HUDEP-2 (cell line): Measurements from ENCODE around the gene ZNF438.
"Not testable (repeated sequence)": the region's sequence is repeated elsewhere in the genome, so short reads cannot be mapped to it uniquely, and the experiment has no call there.

Experiments
- DNase-seq, 76 experiments: peaks; one replicate each; lab custom pipeline; 2025; ENCODE audit not compliant: unreplicated experiment in 76 of 76; lab: John Stamatoyannopoulos, UW

Gene ZNF438

DNA sequence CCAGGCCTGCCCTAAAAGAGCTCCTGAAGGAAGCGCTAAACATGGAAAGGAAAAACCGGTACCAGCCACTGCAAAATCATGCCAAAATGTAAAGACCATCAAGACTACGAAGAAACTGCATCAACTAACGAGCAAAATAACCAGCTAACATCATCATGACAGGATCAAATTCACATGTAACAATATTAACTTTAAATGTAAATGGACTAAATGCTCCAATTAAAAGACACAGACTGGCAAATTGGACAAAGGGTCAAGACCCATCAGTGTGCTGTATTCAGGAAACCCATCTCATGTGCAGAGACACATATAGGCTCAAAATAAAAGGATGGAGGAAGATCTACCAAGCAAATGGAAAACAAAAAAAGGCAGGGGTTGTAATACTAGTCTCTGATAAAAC lies 82.4 kb downstream of the ZNF438 start:
- DNase-seq: not testable (repeated sequence)

DNA sequence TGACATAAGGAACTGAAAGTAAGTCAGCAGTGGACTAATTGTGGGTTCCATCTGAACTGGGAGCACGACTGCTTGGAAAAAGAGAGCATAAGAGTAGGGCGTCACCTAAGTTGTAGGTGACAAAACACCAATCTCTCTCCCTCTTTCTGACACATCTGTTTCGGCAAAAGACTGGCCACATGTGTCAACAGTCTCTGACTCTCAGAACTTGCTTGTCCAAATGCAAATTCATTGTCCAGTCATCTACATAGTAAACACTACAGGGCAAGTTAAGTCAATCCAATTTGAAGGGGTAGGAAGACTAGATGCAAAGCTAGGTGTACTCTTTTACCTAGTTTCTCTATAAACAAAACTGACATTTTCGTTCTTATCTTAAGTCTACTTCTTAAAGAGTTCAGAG lies 87.7 kb downstream of the ZNF438 start:
- DNase-seq: no peak

DNA sequence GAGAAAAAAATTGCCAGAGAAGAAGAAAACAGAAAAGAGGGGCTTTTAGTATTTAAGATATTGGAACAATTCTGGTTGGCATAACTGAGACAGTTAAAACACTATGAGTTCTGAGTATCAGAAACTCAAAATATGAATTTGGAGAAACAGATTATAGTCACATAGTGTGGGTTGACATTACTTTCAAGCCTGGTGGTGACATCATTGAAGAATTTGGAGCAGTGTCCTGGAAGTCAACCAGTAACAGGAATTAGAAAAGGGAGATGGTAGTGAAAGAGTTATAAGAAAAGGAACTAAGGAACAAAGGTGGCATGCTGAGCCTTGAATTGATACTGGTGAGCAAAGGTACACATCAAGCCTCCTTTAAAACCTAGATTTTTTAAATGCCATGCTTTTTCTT lies 88.2 kb downstream of the ZNF438 start:
- DNase-seq: no peak

DNA sequence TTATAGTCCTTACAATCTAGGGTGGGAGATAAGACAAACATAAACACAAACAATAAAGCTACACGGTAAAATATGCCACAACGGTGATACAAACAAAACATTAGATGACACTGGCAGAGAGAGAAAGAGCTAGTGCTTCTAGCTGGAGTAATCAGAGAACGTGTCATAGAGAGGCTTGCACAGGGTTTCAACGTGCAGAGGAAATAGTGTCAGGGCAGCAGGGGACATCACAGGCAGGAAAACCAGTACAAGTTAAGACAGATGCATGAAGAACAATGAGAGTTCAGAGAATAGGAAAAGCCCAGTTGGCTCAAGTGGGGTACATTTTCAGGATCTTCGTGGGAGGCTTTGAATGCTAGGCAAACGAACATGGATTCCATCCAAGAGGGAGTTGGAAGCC lies 91.4 kb downstream of the ZNF438 start:
- no peak for DNase-seq

DNA sequence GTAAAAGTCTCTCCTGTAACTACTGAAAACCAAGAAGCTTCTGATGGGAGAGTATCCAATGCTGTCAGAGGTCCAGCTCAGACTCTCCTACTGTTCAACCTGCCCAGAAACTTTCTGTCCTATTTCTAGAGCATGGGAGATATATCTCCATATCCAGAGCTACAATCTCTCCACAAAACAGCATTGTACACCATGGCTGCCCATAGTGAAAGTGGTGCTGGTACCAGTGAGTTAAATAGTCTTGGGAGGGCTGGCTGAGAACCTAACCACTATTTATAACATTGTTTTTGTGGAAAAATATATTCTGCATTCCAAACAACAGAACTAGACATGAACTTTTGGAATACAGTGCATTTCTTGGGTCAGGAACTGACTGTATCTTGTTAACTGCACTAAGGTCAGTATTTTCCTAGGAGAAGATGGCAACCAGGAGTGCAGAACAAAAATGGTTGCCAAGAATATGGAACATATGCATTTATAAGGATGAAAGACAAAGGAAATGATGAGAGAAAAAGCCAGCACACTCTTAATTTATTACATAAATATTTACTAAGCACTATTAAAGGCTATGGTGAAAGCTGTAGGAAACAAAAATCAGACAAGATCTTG lies 91.9 kb downstream of the ZNF438 start:
- no peak for DNase-seq

DNA sequence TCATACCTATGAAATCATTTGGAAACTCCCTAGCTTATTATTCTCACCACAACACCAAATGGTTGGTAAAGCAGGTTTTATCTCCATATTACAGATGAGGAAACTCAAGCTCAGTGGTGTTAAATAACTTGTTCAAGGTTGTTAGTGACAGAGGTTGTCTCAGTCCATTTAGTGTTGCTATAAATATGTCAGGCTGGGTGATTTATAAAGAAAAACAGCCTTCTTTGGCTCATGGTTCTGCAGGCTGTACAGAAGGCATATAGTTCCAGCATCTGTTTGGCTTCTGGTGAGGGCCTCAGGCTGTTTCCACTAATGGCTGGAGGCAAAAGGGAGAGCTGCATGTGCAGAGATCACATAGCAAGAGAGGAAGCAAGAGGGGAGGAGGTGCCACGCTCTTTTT lies 96.6 kb downstream of the ZNF438 start:
- no peak for DNase-seq

DNA sequence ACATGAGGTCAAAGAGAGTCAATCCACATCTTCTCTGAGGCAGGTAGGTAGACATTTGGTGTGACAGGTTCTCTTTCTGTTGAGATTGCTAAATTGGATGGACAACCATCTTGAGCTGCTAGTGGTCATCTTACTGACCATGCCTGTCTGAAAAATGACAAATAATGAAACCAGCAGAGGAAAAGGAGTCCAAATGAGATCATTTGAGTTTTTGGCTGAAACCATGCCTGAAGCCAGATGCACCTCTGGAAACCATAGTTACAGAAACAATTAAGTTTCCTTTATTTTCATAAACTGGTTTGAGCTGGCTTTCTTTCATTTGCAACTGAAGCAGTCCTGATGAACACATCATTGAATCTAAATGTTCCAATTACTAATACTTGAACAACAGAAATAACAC lies 100.6 kb downstream of the ZNF438 start:
- no peak for DNase-seq

DNA sequence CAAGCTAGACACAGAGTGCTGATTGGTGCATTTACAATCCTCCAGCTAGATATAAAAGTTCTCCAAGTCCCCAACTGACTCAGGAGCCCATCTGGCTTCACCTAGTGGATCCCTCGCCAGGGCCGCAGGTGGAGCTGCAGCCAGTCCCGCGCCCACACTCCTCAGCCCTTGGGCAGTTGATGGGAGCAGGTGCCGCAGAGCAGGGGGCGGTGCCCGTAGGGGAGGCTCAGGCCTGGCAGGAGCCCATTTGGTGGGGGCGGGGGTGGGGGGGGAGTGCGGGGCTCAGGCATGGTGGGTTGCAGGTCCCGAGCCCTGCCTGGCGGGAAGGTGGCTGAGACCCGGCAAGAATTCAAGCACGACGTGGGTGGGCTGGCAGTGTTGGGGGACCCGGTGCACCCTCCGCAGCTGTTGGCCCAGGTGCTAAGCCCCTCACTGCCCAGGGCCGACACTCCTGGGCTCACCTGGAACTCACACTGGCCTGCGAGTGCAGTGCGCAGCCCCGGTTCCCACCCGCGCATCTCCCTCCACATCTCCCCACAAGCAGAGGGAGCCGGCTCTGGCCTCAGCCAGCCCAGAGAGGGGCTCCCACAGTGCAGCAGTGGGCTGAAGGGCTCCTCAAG lies 101.7 kb downstream of the ZNF438 start:
- DNase-seq: no peak

DNA sequence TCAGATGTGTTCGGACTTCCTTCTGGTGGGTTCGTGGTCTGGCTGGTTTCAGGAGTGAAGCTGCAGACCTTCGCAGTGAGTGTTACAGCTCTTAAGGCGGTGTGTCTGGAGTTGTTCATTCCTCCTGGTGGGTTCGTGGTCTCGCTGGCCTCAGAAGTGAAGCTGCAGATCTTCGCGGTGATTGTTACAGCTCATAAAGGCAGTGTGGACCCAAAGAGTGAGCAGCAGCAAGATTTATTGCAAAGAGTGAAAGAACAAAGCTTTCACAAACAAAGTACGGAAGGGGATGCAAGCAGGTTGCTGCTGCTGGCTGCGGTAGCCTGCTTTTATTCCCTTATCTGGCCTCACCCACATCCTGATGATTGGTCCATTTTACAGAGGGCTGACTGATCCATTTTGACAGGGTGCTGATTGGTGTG lies 102.3 kb downstream of the ZNF438 start:
- DNase-seq: not testable (repeated sequence)

DNA sequence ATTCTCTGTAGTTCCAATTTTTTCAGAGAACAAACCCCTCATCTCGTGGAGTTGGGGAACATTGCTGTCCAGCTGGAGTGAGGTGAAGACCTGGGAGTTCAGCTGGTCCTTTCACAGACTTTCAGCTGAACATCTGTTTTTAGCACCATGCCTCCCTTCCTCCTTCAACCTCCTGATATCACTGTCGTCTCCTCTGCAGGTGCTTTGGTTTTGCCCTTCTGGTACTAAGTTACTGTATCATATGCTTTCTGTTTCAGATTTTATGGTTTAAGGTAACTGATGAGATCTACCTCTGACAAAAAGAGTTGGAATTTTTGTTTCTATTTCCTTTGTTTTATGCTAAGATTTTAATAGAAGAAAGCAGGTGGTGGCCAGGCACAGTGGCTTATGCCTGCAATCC lies 102.9 kb downstream of the ZNF438 start:
- DNase-seq: no peak

DNA sequence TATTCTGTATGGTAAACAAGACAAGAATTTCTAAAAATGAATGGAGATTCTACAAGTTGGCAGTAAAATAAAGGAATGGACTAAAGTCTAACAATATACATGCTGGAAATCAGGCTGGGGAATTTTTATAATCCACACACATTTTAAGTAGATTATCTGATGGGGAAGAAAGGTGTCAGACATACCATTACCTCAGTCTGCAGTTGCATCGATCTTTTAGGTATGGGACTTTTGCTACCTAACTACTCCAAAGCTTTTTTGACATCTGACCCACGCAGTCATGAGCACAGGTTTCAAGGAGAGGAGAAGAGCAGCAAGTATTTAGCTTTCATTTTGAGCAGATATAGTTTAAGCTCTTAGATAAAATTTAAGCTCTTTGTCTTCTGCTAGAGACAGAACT lies 113.0 kb downstream of the ZNF438 start:
- no peak for DNase-seq

DNA sequence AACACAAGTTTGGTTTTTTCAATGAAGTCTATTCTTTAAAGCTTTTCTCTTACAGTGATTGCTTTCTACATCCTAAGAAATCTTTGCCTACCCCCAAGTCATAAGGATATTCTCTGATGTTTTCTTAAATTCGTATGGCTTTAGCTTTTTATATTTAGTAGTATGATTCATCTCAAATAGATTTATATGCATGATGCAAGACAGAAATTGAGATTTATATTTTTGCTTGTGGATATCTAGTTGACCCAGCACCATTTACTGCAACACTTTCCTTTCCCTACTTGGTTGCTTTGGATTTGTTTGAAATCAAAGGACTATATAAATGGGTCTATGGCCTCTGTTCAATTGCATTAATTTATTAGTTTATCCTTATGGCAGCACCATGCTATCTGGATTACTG lies 113.9 kb downstream of the ZNF438 start:
- no peak for DNase-seq

DNA sequence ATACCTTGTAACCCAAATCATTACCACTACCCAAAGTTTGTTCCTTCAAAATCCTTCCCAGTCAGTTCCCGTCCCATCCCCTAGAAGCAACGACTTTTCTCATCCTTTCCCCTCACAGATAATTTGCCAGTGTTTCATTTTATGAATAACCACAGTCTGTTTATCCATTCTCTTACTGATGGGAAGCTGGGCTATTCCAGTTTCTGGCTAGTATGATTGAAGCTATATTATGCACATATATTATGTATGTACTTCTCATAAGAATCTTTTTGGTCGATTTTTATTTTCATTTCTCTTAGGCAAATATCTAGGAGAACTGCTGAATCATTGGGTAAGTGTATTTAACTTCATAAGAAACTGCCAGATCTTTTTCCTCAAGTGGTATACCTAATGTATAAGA lies 114.6 kb downstream of the ZNF438 start:
- DNase-seq: no peak

DNA sequence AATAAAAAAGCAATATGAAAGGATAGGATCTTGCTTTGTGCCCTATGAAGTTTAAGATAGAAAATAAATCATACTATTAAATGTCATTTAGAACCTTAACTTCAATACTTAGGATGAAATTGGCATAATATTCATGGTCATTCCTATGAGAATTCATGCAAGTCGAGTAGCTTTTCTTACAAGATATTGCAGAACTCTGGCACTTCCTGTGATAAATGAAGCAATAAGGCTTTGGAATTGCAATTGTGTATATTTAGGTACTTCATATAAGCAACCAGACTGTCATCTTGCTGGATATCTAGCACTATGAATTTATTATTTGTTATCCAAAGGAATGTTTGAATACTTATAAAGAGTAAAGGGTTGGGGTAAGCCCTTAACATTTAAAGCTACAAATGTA lies 116.5 kb downstream of the ZNF438 start:
- no peak for DNase-seq

DNA sequence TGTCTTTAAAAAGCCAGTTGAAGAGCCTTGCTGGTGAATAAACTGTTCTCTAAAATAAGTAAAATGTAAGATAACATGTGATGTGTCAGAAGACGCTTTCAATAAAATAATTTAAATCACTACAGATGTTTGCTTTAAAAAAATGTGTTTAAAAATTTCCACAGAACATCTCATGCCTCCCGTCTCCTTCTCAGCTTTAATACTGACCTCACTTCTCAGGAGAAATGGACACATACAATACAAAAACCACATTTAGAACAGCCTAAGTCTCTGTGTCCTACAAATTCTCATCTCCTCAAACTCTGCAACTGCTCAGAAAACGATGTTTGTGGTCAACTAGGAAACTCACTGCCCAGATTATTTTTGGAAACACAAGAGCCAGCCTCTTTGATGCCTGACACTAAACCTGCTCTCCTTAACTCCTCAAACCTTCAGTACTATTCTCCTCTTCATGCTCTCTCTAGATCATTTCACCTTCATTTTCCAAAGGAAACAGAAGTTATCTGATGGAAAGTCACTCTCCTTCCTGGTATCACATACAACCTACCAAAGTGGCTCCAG lies 120.3 kb downstream of the ZNF438 start:
- no peak for DNase-seq

DNA sequence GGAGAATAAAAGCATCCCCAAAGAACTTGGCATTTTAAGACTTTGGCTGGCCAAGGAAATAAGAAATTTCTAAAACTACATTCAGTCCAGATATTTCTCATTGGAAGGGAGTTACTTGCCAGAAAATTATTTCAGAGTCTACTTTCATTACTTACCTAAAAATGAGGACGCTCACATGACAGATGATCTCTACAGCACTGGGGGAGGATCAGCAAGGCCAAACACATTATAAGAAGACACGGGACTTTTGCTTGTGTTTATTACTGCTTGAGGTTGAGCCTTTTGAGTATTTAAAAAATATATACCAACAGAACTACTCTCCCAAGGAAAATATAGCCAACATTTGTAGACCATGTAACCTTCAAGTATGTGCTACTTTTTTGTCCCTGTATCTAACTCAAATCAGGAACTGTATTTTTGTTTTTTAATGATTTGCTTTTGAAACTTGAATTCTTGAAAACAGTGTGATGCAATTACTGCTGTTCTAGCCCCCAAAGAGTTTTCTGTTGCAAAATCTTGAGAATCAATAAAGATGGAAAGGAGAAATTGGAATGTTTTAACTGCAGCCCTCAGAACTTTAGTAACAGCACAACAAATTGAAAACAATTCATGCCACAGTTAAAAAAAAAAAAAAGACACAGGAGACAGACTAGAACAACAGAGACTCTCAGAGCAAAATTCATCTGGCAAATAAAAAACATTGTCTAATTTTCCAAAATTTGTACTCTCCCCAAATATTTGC lies 128.1 kb downstream of the ZNF438 start:
- DNase-seq: no peak

DNA sequence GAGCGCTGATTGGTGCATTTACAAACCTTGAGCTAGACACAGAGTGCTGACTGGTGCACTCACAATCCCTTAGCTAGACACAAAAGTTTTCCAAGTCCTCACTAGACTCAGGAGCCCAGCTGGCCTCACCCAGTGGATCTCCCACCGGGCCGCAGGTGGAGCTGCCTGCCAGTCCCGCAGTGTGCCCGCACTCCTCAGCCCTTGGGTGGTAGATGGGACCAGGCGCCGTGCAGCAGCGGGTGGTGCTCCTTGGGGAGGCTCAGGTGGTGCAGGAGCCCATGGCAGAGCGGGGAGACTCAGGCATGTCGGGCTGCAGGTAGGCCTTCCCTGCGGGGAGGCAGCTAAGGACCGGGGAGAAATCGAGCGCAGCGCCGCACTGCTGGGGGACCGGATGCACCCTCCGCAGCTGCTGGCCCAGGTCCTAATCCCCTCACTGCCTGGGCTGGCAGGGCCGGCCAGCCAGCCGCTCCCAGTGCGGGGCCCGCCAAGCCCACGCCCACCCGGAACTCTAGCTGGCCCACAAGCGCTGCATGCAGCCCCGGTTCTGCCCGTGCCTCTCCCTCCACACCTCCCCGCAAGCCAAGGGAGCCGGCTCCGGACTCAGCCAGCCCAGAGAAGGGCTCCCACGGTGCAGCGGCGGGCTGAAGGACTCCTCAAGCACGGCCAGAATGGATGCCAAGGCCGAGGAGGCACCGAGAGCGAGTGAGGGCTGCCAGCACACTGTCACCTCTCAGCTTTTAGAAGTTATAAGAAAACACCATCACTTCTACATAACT lies 128.9 kb downstream of the ZNF438 start:
- DNase-seq: no peak

DNA sequence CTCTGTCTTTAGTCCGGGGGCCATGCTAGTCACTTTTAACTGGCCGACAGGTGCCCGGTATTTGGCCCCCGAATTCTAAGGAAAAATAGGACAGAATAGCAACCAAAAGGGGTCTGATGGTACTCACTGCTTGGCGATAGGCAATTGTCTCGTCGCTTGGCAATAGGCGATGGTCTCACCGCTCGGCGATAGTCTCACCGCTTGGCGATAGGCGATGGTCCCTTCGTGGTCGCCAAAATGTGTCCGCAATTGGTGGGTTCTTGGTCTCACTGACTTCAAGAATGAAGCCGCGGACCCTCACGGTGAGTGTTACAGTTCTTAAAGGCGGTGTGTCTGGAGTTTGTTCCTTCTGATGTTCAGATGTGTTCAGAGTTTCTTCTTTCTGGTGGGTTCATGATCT lies 130.2 kb downstream of the ZNF438 start:
- not testable (repeated sequence) for DNase-seq

DNA sequence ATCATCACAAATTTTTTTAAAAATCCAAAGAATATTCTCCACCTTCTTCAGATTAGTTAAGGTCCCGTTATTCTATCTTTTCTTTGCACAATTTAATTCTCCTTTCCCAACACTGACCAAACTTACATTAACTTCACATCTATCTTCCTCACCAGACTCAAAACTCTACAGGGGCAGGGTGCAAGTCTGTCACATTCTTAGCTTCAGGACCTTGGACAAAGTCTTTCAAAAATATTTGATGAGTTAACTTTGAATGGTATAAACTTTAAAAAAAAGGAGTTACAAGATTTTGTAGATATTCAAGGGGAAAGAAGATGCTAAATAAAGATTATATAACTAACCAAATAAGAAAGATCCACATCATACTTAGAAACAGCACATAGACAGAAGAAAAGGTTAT lies 132.7 kb downstream of the ZNF438 start:
- DNase-seq: no peak

DNA sequence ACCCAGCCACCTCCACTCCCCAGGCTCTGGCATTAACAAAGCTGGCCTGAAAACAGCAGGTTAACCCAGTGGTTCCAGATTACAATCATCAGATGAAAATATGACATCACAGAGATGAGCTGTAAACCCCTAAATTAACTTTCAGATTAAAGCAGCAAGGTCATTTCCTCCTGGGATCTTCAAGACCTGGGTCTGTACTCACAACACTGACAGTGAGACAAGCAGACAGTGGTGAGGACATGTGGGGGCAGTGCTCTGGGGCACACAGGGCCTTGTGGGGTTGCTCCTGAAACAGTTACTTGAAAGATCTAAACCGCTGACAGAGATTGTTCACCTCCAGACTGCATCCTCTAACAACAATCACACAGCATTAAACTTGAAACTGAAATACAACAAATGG lies 134.1 kb downstream of the ZNF438 start:
- DNase-seq: no peak

DNA sequence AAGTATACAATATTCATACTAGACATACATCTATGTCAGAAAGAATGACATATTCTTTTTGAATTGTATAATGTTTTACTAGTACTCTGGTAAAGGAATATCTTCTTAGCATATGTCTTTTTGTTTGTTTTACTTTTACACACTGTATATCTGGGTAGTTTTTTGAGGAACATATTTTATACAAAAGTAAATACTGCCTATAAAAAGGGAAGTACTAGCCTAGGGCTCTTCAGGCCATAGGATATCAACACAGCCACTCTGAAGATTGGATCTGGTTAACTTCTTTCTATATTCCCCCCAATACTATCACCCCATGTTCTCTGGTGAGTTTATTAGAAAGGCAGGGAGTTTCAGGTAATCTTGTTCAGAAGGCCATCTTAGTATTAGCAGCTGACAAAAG lies 134.6 kb downstream of the ZNF438 start:
- DNase-seq: no peak
